Mesodermal cell (in vitro differentiated cells): Measurements from ENCODE around the gene JAKMIP3.

Experiments
- H3K27ac ChIP-seq: 2 replicates; pipeline ENCODE4 v1.7.0; 2013; ENCODE audit warnings: mild to moderate bottlenecking, low read depth, low read length, moderate library complexity; ENCODE audit not compliant: severe bottlenecking
- H3K36me3 ChIP-seq: 2 replicates; pipeline ENCODE4 v1.7.1; 2013; ENCODE audit warnings: mild to moderate bottlenecking, low read length, moderate library complexity; ENCODE audit not compliant: control insufficient read depth, insufficient read depth
- H3K4me1 ChIP-seq: one replicate; pipeline ENCODE4 v1.7.1; 2013; ENCODE audit warnings: mild to moderate bottlenecking, low read length; ENCODE audit not compliant: insufficient read depth, control insufficient read depth, poor library complexity, severe bottlenecking
- H3K4me3 ChIP-seq: 2 replicates; pipeline ENCODE4 v1.7.0; 2013; ENCODE audit warnings: low read length, control low read depth, mild to moderate bottlenecking; ENCODE audit not compliant: insufficient read depth, poor library complexity, severe bottlenecking; ENCODE audit errors: extremely low read depth
- H3K9me3 ChIP-seq: 2 replicates; pipeline ENCODE4 v1.7.1; 2013; ENCODE audit warnings: mild to moderate bottlenecking, low read length, moderate library complexity; ENCODE audit not compliant: control insufficient read depth
- WGBS, 2 experiments: methylation state at CpG; one replicate each; pipeline ENCODE4 v1.1.5; 2013; ENCODE audit warnings: missing lambda C conversion rate in 2 of 2; ENCODE audit not compliant: insufficient coverage in 2 of 2; 5-methylcytosine and 5-hydroxymethylcytosine counted together

Gene JAKMIP3

DNA sequence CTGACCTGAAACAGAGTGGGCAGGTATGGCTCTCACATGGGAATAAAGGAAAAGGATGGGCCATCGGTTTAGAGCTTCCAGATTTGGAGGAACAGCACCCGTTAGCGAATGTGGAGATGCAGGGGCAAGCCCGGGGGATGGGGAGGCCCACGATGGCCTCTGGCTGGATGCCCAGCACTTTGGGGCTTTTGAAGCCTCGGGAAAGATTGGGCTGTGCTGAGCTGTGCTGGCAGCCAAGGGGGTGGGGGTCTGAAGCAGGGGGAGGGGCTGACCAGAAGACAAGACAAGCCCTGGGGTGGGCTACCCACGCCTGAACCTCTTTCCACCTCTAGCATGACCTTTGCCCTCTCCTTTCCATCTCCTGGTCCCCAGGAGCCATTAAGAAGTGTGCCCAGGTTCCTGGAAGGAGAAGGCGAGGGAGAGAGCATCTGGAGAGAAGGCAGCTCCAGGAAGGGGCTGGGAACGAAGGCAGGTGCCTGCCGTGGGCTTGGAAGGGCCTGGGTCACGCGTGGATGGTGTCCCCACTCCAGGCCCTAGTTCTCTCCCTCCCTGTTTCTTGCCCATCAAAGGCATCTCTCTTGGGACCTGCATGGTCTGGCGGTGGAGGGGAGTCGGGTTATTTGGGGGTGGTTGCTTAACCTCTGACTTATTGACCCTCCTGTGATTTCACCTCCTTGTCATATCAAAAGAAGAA, 39.7 kb downstream of the JAKMIP3 start:
- Histone ChIP-seq H3K4me1 (no peaks in the 10 kb centered on the region), H3K9me3 (no peaks in the 10 kb centered on the region), H3K4me3 (no peak overlapping the region), H3K36me3 (no peaks in the 10 kb centered on the region), H3K27ac (no peak overlapping the region)
- WGBS, 2 experiments = 93 to 94% methylated on average over 5 to 11 of the region's 14 CpGs

DNA sequence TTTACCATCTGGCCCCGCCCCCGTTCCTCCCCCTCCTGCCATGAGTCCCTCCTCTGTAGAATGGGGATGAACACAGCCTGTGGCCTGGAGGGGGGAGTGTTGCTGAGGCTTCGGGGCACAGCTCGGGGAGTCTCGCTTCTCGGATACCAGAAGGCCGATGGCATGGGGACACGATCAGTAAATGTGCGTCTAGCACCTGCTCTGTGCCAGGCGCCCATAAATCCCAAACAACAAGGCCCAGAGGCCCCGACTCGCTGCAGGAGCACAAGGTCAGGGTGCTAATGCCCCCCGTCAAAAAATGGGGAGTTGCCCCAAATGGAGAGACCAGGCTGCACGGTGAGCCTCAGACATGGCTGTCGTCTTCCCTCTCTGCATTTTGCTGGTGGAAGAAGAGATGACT, 40.7 kb downstream of the JAKMIP3 start:
- Histone ChIP-seq H3K4me1 (no peaks in the 10 kb centered on the region), H3K36me3 (no peaks in the 10 kb centered on the region), H3K4me3 (no peak overlapping the region), H3K9me3 (no peaks in the 10 kb centered on the region), H3K27ac (no peak overlapping the region)
- 92 to 99% methylated on average over 11 to 12 of the region's 15 CpGs for WGBS, 2 experiments

GRCh38 chr10:132107186-132107948, 41.6 kb downstream of the JAKMIP3 start:
- WGBS, 2 experiments = 90 to 93% methylated on average over 23 to 26 of the region's 27 CpGs
- H3K4me3 ChIP-seq = no peak overlapping the region

DNA sequence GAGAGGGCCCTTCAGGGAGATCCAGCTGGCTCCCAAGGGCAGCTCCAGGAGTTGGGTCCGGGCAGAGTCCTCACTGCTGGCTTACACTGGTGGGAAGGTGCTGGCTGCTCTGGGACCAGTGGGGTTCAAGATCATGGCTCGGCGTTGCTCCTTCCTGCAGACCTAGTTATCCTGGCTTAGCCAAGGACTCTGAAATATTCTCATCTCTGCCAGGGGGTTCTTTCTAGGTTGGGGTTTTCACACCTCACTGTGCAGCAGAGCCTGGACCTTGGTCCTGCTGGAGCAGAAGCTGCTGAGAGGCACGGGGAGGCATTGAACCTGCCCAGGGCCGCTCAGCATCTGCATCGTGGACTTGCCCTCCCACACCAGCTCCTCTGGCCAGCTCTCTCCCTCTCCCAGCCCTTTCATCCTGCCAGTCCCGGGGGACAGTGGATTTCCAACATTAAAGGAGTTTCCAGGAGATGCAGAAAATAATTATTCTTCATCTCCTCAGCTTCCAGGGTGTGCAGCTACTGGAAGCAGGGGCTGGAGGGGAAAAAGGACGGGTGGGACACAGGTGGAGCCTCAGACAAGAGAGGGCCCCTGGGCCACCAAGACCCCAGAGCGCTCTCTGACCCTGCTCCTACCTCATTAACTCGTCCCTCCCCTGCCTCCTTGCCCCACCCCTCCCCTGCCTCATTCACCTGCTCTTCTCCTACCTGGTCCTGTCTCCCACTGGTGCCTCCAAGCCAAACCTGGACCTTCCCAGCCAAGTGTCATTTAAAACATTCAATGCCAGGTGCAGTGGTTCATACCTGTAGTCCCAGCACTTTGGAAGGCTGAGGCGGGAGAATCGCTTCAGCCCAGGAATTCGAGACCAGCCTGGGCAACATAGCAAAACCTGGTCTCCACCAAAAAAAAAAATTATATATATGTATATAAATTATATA, 42.5 kb downstream of the JAKMIP3 start:
- Histone ChIP-seq H3K9me3 (no peaks in the 10 kb centered on the region), H3K4me3 (no peak overlapping the region), H3K27ac (no peak overlapping the region), H3K4me1 (no peaks in the 10 kb centered on the region), H3K36me3 (no peaks in the 10 kb centered on the region)
- WGBS, 2 experiments = 86 to 87% methylated on average over 6 to 8 of the region's 13 CpGs

More at GRCh38 chr10:132107186-132107948, 41.6 kb downstream of the JAKMIP3 start:
- no peaks in the 10 kb centered on the region for H3K9me3 ChIP-seq
- no peaks in the 10 kb centered on the region for H3K4me1 ChIP-seq
- no peak overlapping the region for H3K27ac ChIP-seq
- H3K36me3 ChIP-seq = no peaks in the 10 kb centered on the region

GRCh38 chr10:132109341-132110110, 43.8 kb downstream of the JAKMIP3 start:
- H3K4me3 ChIP-seq = no peak overlapping the region
- no peaks in the 10 kb centered on the region for H3K9me3 ChIP-seq
- 91 to 95% methylated on average over 14 to 17 of the region's 19 CpGs for WGBS, 2 experiments
- H3K27ac ChIP-seq = no peak overlapping the region
- H3K36me3 ChIP-seq = no peaks in the 10 kb centered on the region
- no peaks in the 10 kb centered on the region for H3K4me1 ChIP-seq

- 84 to 91% methylated on average over 4 to 13 of the region's 14 CpGs for WGBS, 2 experiments
- Histone ChIP-seq H3K9me3 (no peaks in the 10 kb centered on the region), H3K36me3 (no peaks in the 10 kb centered on the region), H3K4me3 (no peak overlapping the region), H3K27ac (no peak overlapping the region), H3K4me1 (no peaks in the 10 kb centered on the region)
Measured at GRCh38 chr10:132110111-132110521, 44.4 kb downstream of the JAKMIP3 start.

GRCh38 chr10:132110713-132111112, 45.0 kb downstream of the JAKMIP3 start:
- Histone ChIP-seq H3K9me3 (no peaks in the 10 kb centered on the region), H3K36me3 (no peaks in the 10 kb centered on the region), H3K4me1 (no peaks in the 10 kb centered on the region), H3K27ac (no peak overlapping the region), H3K4me3 (no peak overlapping the region)
- 73 to 83% methylated on average over 14 of the region's 14 CpGs for WGBS, 2 experiments

GRCh38 chr10:132111121-132111731, 45.5 kb downstream of the JAKMIP3 start:
- no peaks in the 10 kb centered on the region for H3K36me3 ChIP-seq
- no peaks in the 10 kb centered on the region for H3K9me3 ChIP-seq
- no peak overlapping the region for H3K27ac ChIP-seq
- H3K4me3 ChIP-seq = no peak overlapping the region
- 82 to 89% methylated on average over 6 to 9 of the region's 14 CpGs for WGBS, 2 experiments
- no peaks in the 10 kb centered on the region for H3K4me1 ChIP-seq

DNA sequence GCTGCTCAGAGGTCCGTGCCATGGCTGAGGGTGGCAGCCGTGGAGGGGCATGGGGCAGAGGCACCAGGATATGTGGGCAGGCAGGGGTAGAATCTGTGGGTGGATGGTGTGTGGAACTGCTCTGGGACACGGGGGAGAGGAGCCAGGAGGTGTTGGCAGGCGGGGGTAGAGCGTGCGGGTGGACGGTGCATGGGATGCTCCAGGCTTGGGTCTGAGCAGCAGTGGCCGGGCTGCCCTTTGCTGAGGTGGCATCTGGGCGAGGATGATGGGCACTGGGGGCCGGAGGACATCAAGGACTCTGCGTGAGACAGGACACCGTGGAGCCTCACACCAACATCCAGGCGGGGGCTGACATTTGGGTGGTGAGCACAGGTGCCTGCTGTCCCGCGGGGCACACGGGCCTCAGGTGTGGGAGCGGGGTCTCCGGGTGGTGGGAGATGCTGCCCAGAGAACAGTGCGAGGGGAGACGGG, 46.2 kb downstream of the JAKMIP3 start:
- Histone ChIP-seq H3K4me1 (no peaks in the 10 kb centered on the region), H3K9me3 (no peaks in the 10 kb centered on the region), H3K4me3 (no peak overlapping the region), H3K27ac (no peak overlapping the region), H3K36me3 (no peaks in the 10 kb centered on the region)
- WGBS, 2 experiments = 89 to 93% methylated on average over 20 of the region's 20 CpGs
